Measurements from ENCODE around the gene QSER1. TPM values are rescaled to one million over a fixed set of nuclear protein-coding genes. Genes with fewer than 3 reads are reported as not detected.

QSER1 gene
- total RNA-seq, 1 experiment from 2014 or later: 74.0 TPM

GRCh38 chr11:33021937-33022336 lies 129.3 kb downstream of the QSER1 start (continued):
- no peak for TF ChIP-seq NR2C2 (CRISPR knock-in tag; IDR thresholded peaks at IDR 0.05)
- no peak for TF ChIP-seq ZNF512 (CRISPR knock-in tag; IDR thresholded peaks at IDR 0.05; ENCODE audit: borderline replicate concordance)
- TF ChIP-seq ZNF425 (CRISPR knock-in tag; conservative IDR thresholded peaks at IDR 0.05): no peak
- TF ChIP-seq TEAD4 (CRISPR knock-in tag; IDR thresholded peaks at IDR 0.05): no peak

GRCh38 chr11:33025339-33025722 lies 132.7 kb downstream of the QSER1 start:
- ATAC-seq (no peak), DNase-seq (ENCODE audit: low spot score) (no peak)
- H3K9me3 Mint-ChIP-seq: no peaks in the 10 kb centered on the region
- H3K27me3 Mint-ChIP-seq (ENCODE audit: low read depth): no peaks in the 10 kb centered on the region
- CTCF ChIA-PET: interaction anchor here (1.3 to 1.6 kb wide), 2 partner anchors 9 to 40 kb away, joined by 7 to 9 read pairs; partner anchors contain the start of gene DEPDC7
- H3K4me1 Mint-ChIP-seq: peaks cover 18% of the 10 kb centered on the region
- POLR2A ChIA-PET: interaction anchor here (1.4 kb wide), 2 partner anchors 9 to 14 kb away, joined by 6 to 11 read pairs; partner anchors contain the start of genes DEPDC7 and TCP11L1
- no peaks in the 10 kb centered on the region for H3K36me3 Mint-ChIP-seq
- TF ChIP-seq SOX15 (CRISPR knock-in tag; IDR thresholded peaks at IDR 0.05) (no peak), ELF4 (CRISPR knock-in tag; IDR thresholded peaks at IDR 0.05; ENCODE audit: low read depth) (no peak), GABPB1 (CRISPR knock-in tag; IDR thresholded peaks at IDR 0.05) (no peak), ZNF281 (CRISPR knock-in tag; IDR thresholded peaks at IDR 0.05) (no peak), GTF2I (CRISPR knock-in tag; conservative IDR thresholded peaks at IDR 0.05) (no peak)
- no peak overlapping the region for H3K4me3 Mint-ChIP-seq
- H3K27ac Mint-ChIP-seq: no peak overlapping the region

- ChIA-PET POLR2A (no interaction called here), CTCF (no interaction called here)
- Mint-ChIP-seq H3K9me3 (no peaks in the 10 kb centered on the region), H3K36me3 (no peaks in the 10 kb centered on the region), H3K4me3 (no peak overlapping the region), H3K27me3 (ENCODE audit: low read depth) (no peaks in the 10 kb centered on the region), H3K27ac (no peak overlapping the region), H3K4me1 (peaks cover 18% of the 10 kb centered on the region)
- TF ChIP-seq GRHL2 (CRISPR knock-in tag; IDR thresholded peaks at IDR 0.05; ENCODE audit: insufficient replicate concordance, severe bottlenecking) (no peak), ZNF416 (CRISPR knock-in tag; IDR thresholded peaks at IDR 0.05) (no peak)
- TF ChIP-seq, protein P1, sequence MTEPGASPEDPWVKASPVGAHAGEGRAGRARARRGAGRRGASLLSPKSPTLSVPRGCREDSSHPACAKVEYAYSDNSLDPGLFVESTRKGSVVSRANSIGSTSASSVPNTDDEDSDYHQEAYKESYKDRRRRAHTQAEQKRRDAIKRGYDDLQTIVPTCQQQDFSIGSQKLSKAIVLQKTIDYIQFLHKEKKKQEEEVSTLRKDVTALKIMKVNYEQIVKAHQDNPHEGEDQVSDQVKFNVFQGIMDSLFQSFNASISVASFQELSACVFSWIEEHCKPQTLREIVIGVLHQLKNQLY (CRISPR knock-in tag; IDR thresholded peaks at IDR 0.05): no peak
- TF ChIP-seq, protein P2, sequence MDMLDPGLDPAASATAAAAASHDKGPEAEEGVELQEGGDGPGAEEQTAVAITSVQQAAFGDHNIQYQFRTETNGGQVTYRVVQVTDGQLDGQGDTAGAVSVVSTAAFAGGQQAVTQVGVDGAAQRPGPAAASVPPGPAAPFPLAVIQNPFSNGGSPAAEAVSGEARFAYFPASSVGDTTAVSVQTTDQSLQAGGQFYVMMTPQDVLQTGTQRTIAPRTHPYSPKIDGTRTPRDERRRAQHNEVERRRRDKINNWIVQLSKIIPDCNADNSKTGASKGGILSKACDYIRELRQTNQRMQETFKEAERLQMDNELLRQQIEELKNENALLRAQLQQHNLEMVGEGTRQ (CRISPR knock-in tag; IDR thresholded peaks at IDR 0.05): no peak
- DNase-seq (ENCODE audit: low spot score) (no peak), ATAC-seq (no peak)
Measured at GRCh38 chr11:33027233-33027632, 134.6 kb downstream of the QSER1 start.
